ENCODE measurements around the gene PLEKHM3. TPM values are rescaled to one million over a fixed set of nuclear protein-coding genes. Genes with fewer than 3 reads are reported as not detected.

PLEKHM3 gene
- polyA plus RNA-seq, 1 experiment, result 5.8 TPM

GRCh38 chr2:207901401-207901800, 123.9 kb downstream of the PLEKHM3 start:
- no peak overlapping the region for H3K4me3 ChIP-seq (ENCODE audit: low read depth, low read length)
- no peaks in the 10 kb centered on the region for H3K36me3 ChIP-seq (ENCODE audit: control insufficient read depth, insufficient read depth, low read length)
- TF ChIP-seq CTCF (IDR thresholded peaks at IDR 0.05; ENCODE audit: insufficient read depth, low read depth, low read length), result no peak
- ChIA-PET POLR2A (no interaction called here), CTCF (interaction anchor here (1.6 kb wide), 1 partner anchor 9 kb away, joined by 5 read pairs; no protein-coding TSS in a partner anchor)
- no peaks in the 10 kb centered on the region for H3K27me3 ChIP-seq (ENCODE audit: control insufficient read depth, insufficient read depth, low read length)
- DNase-seq (ENCODE audit: low read depth), result no peak

- Histone ChIP-seq H3K27me3 (ENCODE audit: control insufficient read depth, insufficient read depth, low read length) (no peaks in the 10 kb centered on the region), H3K36me3 (ENCODE audit: control insufficient read depth, insufficient read depth, low read length) (no peaks in the 10 kb centered on the region), H3K4me3 (ENCODE audit: low read depth, low read length) (no peak overlapping the region)
- no peak for TF ChIP-seq CTCF (IDR thresholded peaks at IDR 0.05; ENCODE audit: insufficient read depth, low read depth, low read length)
- POLR2A ChIA-PET, result no interaction called here
- CTCF ChIA-PET, result interaction anchor here (0.6 to 1.1 kb wide), 2 partner anchors 11 to 94 kb away, joined by 3 to 4 read pairs; no protein-coding TSS in a partner anchor
- no peak for DNase-seq (ENCODE audit: low read depth)
Measured at GRCh38 chr2:207898354-207898695, 127.0 kb downstream of the PLEKHM3 start.

GRCh38 chr2:207897541-207898353, 127.6 kb downstream of the PLEKHM3 start:
- DNase-seq (ENCODE audit: low read depth), result no peak
- Histone ChIP-seq H3K27me3 (ENCODE audit: control insufficient read depth, insufficient read depth, low read length) (no peaks in the 10 kb centered on the region), H3K4me3 (ENCODE audit: low read depth, low read length) (no peak overlapping the region), H3K36me3 (ENCODE audit: control insufficient read depth, insufficient read depth, low read length) (no peaks in the 10 kb centered on the region)
- POLR2A ChIA-PET, result no interaction called here
- no peak for TF ChIP-seq CTCF (IDR thresholded peaks at IDR 0.05; ENCODE audit: insufficient read depth, low read depth, low read length)
- CTCF ChIA-PET, result interaction anchor here (1.1 kb wide), 1 partner anchor 95 kb away, joined by 4 read pairs; no protein-coding TSS in a partner anchor

- no peak overlapping the region for H3K4me3 ChIP-seq (ENCODE audit: low read depth, low read length)
- H3K36me3 ChIP-seq (ENCODE audit: control insufficient read depth, insufficient read depth, low read length), result no peaks in the 10 kb centered on the region
- no peak for DNase-seq (ENCODE audit: low read depth)
- POLR2A ChIA-PET, result no interaction called here
- TF ChIP-seq CTCF (IDR thresholded peaks at IDR 0.05; ENCODE audit: insufficient read depth, low read depth, low read length), result peak; percentile 26; the same call in 1 of the 2 replicates
- H3K27me3 ChIP-seq (ENCODE audit: control insufficient read depth, insufficient read depth, low read length), result no peaks in the 10 kb centered on the region
- CTCF ChIA-PET, result no interaction called here
Measured at GRCh38 chr2:207896525-207897285, 128.6 kb downstream of the PLEKHM3 start.

GRCh38 chr2:207895274-207895860, 130.0 kb downstream of the PLEKHM3 start:
- TF ChIP-seq CTCF (IDR thresholded peaks at IDR 0.05; ENCODE audit: insufficient read depth, low read depth, low read length), result no peak
- H3K27me3 ChIP-seq (ENCODE audit: control insufficient read depth, insufficient read depth, low read length), result no peaks in the 10 kb centered on the region
- CTCF ChIA-PET, result interaction anchor here (0.9 kb wide), 1 partner anchor 8 kb away, joined by 3 read pairs; no protein-coding TSS in a partner anchor
- no peak for DNase-seq (ENCODE audit: low read depth)
- no peaks in the 10 kb centered on the region for H3K36me3 ChIP-seq (ENCODE audit: control insufficient read depth, insufficient read depth, low read length)
- no peak overlapping the region for H3K4me3 ChIP-seq (ENCODE audit: low read depth, low read length)
- POLR2A ChIA-PET, result no interaction called here
